Stimulated activated CD8-positive, alpha-beta memory T cell treated with anti-CD3 and anti-CD28 coated beads, Interleukin-12 subunit alpha, Interleukin-12 subunit beta, amount 100 ng/mL, for 4 hours (primary cell): ENCODE measurements around the gene PKNOX2.

ENCODE experiments used
- DNase-seq: peaks from one replicate; pipeline ENCODE4 v3.0.0-alpha.2; 2020; ENCODE audit warnings: low read depth

Gene PKNOX2

DNA sequence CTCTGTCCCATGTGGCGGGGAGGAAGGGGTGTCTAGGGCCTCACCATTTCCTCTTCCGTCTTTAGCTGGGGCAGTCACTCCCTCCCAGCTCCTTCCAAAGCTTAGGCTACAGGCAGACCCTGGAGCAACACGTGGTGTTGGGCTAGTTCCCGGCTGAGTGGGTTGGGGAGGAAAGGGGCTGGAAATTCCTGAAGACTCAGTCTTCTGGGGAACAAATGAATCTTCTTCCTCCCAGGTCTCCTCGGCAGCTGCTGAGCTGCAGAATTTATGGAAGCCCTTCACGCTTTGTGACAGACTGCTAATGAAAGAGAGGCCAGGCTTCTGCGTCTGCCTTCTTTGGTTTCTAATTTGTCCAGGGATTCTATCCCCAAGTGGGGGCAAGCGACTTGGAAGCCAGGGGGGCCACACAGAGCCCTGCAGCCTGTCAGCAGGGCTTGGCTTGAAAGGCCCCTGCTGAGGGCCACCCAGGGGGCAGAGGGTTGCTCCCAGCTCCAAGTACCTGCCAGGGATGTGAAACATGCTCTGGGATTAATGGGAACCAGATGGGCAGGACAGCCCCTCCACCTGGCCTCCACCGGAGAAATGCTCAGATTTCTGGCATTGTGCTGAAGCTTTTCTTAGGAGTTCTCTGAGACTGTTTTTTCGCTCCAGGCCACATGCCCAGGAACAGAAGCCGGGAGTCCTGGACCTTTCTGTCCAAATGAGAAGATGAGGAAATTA, 123.1 kb downstream of the PKNOX2 start:
- DNase-seq: no peak

DNA sequence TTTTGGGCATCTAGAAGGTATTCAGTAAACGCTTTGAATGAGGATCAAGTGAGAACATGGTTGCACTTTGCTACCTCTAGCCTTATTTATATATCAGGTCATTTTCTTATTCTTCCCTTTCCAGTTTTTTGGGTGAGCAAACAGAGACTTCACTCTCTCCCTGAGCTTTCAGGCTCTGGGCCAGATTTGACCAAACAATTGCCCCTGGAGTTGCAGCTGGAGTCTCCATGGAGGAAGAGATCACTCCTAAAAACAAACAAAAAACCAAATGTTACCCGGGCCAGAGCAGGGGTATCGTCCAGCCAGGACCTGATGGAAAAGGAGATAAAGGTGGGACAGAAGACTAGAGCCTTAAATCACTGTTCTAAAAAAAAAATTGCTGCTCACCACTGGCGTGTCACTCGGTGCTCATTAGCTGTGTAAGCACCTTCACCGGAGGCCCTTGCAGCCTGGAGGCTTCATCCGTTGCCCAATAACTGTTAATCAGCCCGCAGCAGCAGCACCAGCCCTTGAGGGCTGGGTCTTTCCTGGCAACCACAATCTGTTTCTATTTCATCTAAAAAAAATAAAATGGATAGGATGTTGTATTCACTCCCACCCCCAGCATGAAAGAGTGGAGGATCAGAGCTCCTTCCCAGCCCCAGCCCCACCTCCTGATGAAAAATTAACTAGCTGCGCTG, 125.0 kb downstream of the PKNOX2 start:
- DNase-seq: no peak

DNA sequence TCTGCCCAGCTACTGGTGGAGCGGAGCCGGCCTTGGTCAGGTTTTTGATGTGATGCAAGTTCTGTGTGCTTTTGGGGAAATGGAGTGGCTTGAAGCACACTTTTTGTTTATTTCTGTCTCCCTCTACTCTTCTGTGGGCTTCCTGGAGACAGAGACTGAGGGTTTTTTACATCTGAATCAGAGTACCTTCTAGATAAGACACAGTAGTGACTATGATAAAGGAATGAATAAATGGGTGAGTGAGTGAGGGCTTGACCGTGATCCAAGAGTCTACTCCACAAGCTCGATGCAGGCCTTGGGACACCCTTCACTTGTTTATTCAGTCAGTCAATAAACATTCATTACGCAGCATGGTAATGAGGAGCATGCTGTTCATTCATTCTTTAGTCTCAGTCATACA, 125.7 kb downstream of the PKNOX2 start:
- no peak for DNase-seq

DNA sequence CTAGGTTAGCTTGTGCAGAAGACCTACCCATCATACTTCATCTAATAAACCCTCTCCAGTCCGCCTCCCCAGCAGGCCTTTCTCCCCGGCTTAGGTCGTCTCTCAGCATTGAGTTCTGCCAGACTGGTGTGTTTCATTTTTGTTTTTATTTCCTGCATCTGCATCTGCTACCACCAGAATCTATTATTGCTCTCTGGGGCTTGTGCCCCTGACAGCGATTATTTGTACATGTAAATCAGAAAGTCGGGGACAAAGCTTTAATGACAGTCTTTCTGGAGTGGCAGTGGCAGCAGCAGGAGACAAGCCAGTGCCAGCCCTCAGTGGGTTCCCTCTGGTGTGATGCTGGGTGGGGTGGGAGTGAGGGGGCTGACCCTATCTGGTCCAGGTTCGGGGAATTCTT, 127.5 kb downstream of the PKNOX2 start:
- no peak for DNase-seq

DNA sequence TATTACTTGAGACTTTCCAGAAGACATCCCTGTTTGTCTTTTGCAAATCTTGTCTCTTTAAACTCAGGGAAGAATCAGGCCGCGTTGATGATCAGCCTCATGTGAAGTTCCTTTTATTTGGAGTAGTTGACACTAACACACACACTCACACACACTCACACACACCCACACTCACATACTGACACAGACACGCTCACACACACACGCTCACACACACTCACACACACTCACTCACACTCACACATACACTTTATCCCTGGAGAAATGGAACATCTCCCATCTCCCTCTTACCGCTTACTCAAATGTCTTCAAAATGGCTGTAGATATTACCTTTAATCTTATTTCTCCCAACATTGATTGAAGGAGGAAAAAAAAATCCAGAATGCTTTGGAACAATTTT, 129.0 kb downstream of the PKNOX2 start:
- DNase-seq: no peak

DNA sequence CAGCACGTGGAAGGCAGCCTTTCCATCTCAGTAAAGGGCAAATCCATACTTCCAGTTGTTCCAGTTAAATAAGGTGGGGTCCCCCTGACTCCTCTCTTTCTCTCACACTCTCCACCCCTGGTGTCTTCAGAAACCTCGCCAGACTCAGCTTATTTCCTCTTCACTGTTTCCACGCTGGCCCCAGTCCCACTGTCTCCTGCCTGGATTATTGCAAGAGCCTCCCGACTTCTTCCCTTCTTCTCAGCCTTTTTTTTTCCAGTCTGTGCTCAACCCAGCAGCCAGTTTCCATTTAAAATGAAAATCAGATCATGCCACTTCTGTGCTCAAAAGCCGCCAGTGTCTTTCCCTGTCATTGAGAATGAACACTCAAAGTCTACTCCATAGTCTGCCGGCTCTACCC, 131.4 kb downstream of the PKNOX2 start:
- DNase-seq: no peak

DNA sequence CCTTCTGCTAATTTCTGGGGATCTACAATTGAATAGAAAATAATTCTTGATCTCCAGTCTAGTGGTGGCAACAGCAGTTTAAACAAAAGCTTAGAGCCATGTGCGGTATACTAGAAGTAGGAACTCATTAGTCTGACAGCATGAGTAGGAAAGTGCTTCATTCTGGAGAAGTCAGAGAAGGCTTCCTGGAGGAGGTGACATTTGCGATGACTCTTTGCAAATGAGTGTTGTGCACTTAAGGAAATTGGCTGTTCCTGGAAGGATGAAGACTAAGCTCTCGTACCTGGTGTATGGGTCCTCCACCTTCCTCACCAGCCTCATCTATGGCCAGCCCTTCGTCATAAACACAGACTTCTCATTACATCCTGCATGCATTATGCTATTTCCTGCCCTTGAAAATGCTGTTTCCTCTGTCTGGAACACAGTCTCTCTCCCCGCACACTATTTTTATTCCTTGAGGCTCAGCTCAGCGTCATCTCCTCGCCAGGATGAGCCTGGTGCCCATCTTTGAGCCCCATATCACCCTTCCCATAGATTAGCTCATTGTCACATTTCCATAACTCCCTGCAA, 132.9 kb downstream of the PKNOX2 start:
- no peak for DNase-seq

DNA sequence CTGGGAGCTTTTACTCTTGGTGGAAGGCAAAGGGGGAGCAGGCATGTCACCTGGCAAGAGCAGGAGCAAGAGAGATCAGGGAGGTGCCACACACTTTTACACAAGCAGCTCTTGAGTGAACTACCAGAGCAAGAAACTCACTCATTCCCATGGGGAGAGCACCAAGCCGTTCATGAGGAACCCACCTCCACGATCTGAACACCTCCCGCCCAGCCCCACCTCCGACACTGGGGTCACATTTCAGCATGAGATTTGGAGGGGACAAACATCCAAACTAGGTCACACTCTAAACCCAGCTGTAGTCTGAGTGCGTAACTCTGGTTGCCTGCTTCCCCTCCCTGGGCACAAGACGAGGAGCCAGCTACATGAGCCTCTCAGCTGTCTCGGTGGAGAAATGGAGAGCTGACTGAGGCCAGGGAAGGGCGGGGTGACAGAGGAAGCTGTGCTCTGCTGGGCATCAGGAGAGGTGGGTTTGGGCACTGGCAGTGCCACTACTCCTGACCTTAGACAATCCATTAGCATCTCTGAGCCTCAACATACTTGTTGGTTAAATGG, 134.6 kb downstream of the PKNOX2 start:
- no peak for DNase-seq

DNA sequence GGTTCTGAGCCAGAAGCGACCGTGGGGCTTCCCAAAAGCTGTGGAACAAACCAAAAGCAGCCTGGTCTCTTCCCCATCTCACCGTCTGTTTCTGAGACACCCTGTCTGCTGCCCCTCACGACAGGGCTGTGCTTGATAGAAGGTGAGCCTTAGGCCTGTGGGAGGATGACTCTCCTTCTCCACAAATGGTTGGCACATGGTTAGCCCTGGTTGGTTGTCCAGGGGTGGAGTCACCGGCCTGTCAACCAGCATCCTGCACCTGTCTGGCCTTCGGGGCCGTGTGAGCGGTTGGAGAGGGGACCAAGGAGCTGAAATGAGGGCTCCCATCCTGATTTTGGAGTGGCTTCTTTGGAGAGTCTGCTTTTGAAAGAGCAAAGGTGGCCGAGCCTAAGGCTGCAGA, 135.3 kb downstream of the PKNOX2 start:
- DNase-seq: no peak

DNA sequence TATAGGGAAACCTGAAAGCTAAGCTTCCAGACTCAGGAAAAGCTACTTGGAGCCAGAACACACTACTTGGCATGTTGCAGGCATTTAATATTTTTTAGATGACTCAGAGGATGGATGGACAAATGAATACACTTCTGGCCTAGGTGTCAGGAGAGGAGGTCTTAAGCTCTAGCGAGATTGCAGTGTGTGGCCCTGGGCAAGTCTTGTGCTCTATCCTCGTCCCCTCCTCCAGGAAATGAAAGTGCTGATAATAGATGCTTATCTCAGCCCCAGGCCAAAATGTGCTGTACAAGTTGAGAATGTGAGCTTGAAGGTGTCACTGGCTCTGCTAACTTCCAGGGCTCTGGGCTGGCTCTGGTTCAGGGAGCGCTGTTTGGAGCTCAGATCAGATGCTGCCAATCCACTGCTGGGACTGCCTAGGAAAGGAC, 136.3 kb downstream of the PKNOX2 start:
- DNase-seq: no peak

DNA sequence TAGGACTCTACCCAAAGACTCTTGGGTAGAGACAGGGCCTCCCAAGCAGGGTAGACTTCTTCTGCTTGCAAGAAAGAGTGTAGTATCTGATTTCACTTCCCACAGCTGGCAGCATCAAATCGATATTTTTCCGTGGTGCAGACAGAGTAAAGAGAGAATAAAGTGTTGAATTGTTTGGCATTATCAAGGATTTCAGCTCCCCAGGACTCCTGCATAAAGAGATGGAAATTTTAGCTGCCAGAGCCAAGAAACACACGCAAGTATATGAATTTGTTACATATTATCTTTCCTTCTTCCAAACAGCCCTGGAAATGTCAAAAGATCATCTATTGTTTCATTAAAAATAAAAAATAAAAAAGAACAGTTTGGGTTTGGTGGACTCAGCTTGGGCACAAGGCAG, 136.8 kb downstream of the PKNOX2 start:
- no peak for DNase-seq

DNA sequence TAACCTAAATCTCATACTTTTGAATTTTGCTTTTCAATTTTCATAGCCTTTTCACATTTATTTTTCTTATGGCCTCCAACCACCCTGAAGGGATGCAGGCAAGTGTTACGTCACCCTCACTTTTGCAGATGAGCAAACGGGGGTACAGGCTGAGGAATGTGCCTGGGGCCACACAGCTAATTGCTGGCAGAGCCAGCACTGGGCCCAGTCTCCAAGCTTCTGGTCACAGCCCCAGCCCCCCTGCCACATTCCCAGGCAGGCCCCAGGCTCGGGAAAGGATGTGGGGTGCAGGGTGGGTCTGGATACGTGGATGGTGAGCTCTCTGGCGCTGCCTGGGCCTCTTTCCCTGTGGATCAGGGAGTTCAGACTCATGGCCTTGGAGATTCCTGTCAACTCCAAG, 138.6 kb downstream of the PKNOX2 start:
- no peak for DNase-seq

DNA sequence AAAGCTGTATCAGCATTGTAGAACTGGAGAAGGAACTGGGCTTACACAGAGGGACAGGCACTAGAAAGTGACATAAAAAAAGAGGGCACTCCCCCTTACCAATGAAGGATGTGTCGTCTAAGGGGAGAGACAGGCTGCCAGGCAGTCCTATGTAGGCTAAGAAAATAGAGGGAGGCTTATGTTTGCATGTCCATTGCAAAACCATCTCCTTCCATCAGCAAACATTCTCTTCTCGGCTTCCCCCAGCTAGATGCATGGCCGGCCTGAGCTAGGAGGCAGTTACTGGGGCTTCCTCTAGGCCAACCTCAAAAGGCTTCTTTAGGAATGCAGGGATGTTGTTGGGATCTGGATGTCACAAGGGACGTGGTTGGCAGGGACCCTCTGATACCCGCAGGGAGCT, 139.1 kb downstream of the PKNOX2 start:
- DNase-seq: no peak

DNA sequence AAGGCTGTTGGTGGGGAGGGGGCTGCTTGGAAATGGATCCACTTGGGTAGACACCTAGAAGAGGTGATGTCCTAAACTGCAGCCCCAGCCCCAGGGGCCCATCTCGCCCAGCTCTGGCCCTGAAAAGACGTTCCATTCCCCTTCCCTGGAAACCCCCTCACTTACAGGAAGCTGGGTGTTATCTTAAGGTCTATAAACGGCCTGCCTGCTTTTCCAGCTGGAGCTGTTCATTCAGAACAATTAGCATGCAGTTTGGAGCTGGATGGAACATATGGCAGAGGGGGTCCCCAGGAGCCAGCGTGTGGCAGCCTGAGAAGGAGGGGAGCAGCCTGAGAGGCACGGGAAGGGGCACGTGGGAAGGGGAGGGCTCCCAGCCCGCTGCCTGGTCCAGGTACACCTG, 139.6 kb downstream of the PKNOX2 start:
- no peak for DNase-seq

DNA sequence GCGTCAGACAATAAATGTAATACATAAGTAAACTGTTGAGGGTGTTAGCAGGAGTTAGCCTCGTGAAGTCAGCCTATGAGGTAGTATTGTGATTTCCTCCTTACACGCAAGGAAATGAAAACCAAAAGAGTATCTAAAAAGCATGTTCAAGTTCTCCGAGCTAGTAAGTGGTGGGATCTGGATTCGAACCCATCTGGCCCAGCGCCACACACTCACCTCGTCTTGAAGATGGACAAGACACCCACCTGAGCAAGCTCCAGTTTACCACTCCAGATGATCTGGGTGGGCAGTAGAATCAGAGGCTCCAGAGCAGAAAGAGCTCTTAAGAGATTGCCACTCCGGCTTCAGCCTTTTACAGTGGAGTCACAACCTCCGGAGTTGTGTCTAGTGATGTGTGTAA, 140.3 kb downstream of the PKNOX2 start:
- DNase-seq: no peak

DNA sequence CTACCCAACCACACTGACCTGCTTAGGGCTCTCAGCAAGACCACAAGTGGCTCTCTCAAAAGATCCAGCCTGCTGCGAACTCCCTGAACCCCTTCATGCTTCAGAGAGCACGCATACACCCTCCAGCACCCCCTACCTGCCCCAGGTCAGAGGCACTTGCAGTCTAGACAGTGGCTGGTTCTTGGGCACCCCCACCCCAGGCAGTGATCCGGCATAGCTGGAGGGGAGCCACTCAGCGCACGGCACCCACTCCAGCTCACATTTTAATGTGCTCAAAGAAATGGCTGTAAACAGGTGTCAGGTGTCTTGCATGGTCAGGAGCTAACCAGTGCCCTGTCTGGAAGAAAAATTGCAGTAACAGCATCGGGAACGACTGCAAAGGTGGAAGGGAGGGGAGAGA, 140.8 kb downstream of the PKNOX2 start:
- no peak for DNase-seq

DNA sequence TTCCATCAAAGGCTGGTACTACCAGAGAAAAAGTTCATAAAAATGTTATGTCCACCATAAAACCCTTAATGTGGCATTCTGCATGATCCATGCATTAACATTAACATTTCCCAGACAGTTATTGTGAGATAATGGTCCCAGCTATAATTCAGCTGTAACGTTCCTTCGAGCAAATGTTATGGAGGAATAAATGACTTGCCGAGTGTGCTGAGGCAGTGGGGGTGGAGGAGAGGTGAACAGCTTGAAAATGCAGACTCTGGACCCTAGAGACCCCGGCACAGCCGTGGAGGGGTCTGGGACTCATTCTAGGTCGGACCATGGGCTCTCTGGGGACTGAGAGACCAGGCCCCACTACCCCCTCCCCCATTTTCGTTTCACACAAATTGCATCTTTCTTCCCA, 141.9 kb downstream of the PKNOX2 start:
- no peak for DNase-seq

DNA sequence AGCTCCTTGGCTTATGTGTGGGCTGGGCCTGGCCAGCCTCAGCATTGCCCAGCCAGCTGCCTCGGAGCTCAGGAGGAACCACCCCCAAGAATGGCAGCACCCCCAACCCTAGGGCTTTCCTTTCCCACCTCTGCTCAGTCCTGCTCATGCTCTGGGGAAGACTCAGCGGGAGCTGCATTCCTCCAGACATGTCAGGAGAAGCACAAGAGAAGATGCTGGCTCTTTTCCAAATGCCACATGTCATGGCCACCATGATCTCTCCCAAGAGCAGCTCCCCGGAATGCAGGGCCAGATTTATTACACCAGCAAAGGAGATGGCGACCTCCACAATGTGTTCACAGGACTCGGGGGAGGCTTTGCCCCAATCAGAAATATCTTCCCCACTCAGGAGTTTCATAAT, 143.7 kb downstream of the PKNOX2 start:
- no peak for DNase-seq

DNA sequence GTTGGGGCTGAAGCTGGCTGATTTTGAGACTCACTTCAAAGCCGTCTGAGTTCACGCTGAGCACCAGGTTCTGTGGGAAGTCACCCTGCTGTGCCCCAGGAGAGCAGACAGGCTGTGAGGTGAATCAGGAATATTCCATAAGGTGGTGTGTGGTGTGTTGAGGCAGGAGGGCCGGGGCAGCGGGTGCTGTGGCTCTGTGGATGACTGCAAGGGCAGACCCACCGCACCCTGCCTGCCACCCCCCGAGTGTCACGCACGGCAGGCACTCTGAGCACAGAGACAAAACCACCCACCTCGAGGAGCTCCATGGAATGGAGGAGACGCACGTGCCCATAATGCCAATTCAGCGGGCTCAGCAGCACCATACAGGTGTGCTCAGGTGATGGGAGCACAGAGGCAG, 147.8 kb downstream of the PKNOX2 start:
- no peak for DNase-seq

DNA sequence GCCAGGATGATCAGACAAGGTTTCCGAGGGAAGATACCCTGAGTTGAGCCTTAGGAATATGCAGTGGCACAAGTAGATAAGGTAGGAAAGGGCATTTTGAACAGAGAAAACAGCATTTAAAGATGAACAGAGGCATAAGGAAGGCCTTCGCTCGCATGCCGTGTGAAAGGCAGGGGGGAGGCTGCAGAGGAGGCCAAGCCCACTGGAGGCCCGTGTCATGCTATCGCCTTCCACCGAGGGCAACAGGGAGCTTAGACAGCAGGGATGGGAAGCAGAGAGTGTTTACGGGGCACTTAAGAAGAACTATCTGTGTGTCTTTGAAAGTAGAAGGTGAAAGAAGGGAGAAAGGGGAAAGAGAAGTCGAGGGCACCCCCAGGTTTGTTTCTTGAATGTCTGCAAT, 148.3 kb downstream of the PKNOX2 start:
- DNase-seq: no peak

DNA sequence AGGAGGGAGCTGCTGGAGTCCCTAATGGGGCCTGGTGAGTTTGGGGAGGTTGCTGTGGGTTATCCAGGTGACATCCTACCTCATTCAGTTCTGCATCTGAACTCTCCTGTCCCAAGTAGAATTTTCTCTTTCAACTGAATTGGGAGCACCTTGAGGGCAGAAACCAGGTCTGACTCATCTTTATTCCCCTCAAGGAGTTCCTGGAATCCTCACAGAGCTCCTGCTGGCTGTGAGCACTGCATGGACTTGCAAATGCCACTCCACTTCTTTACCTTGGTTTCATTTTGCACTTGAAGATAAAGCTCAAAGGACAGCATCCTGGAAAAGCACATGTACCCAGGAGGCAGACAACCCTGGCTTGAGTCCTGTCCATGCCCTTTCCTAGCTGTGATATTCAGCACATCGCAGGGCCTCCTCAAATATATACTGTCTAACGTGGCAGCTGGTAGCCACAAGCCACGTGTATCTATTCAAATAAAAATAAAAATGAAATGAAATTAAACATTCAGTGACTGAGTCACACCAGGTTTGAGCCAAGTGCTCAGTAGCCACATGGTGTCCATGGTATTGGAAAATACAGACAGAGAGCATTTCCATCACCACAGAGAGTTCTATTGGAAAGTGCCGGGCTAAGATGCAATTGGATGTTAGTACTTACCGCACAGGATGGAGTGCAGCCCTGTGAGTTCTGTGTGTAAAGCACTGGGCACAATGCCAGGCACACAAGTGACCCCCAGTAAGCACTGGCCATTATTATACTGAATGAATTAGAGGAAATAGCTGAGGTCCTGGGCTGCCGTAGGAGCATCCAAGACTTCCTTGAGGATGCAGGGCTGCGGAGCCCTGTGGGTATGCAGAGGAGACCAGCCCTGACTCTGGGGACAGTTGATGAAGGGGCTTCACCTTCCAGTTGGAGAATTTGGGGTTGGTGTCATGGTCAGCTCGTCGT, 149.0 kb downstream of the PKNOX2 start:
- DNase-seq: no peak
